Mononuclear cell (primary cell): ENCODE results near the gene CYB561A3. TPM values are rescaled to one million over a fixed set of nuclear protein-coding genes. Genes with fewer than 3 reads are reported as not detected.

Source experiments
- H3K27me3 ChIP-seq: 2 replicates; pipeline ENCODE4 v1.6.0; 2011; ENCODE audit warnings: low read length, control low read depth; ENCODE audit not compliant: insufficient read depth
- H3K4me1 ChIP-seq: 2 replicates; pipeline ENCODE4 v1.5.1; 2011; ENCODE audit warnings: mild to moderate bottlenecking, low read length, control low read depth; ENCODE audit not compliant: insufficient read depth
- H3K4me3 ChIP-seq: 2 replicates; pipeline ENCODE4 v1.5.1; 2011; ENCODE audit warnings: mild to moderate bottlenecking, low read length, moderate library complexity
- H3K9me3 ChIP-seq: 2 replicates; pipeline ENCODE4 v1.5.1; 2011; ENCODE audit warnings: low read depth, mild to moderate bottlenecking, control low read depth, low read length
- total RNA-seq: library from RNA; depleted of rRNA; stranded (reverse); fragments of >200 nt; gene quantifications from one replicate; pipeline ENCODE4 v1.2.3, GENCODE V29; 2012

The CYB561A3 gene
- total RNA-seq, 1 donor, result 46.4 TPM

GRCh38 chr11:61328351-61328750 is 33.3 kb downstream of the CYB561A3 start:
- Histone ChIP-seq H3K4me1 (peaks cover 19% of the 10 kb centered on the region), H3K4me3 (no peak overlapping the region), H3K27me3 (no peaks in the 10 kb centered on the region), H3K9me3 (no peaks in the 10 kb centered on the region)

DNA sequence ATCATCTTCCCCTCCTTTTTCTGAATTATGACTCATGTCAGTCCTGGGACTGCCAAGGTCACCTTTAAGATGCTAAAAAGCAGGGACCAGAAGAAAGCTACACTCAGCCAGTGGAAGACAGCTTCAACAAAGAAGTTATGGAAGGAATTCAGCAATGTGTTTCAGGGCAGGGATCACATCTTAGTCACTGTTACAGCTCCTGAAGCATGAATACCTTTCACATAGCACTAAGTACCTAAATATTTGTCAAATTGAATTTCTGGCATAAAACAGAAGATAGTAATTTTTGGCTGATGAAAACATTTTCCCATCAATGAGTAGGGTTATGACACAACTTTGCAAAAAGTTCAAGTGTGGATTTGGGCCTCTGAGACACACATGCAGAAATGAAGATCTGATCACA is 34.0 kb downstream of the CYB561A3 start:
- no peak overlapping the region for H3K4me3 ChIP-seq
- H3K27me3 ChIP-seq, result no peaks in the 10 kb centered on the region
- H3K9me3 ChIP-seq, result no peaks in the 10 kb centered on the region
- H3K4me1 ChIP-seq, result peaks cover 17% of the 10 kb centered on the region

DNA sequence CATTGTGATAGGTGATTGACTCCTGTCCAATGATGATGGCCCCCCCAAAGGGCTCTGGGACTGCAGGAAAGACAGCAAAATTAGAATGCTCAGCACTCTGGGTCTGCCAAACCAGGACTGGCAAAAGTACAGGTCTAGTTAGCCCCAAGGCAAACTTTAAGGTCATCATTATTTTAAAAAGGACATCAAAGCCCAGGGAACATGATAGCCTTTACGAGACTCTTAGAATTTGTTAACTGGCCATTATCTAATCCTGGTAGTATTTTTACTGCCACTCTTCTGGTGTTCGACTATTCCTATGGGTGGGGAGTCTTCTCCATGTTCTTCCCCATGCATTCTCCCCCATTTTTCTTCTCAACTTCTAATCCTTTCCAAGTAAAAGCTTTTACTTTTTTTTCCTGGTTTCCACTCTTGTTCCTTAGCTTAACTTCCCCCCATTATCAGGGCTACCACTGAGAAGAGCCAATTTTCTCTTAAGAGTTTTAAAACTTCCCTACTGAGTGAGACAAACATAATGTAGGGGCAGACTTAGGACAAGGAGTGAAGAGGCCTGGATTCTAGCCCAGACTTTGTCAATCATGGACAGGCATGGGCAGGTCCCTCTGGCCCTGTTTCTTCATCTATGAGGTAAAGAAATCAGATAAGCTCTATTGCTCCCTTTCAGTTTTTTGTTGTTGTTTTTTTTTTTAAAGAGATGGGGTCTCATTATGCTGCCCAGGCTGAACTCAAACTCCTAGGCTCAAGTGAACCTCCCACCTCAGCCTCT is 35.9 kb downstream of the CYB561A3 start:
- H3K27me3 ChIP-seq, result no peaks in the 10 kb centered on the region
- no peak overlapping the region for H3K4me3 ChIP-seq
- H3K4me1 ChIP-seq, result no peaks in the 10 kb centered on the region
- H3K9me3 ChIP-seq, result no peaks in the 10 kb centered on the region

DNA sequence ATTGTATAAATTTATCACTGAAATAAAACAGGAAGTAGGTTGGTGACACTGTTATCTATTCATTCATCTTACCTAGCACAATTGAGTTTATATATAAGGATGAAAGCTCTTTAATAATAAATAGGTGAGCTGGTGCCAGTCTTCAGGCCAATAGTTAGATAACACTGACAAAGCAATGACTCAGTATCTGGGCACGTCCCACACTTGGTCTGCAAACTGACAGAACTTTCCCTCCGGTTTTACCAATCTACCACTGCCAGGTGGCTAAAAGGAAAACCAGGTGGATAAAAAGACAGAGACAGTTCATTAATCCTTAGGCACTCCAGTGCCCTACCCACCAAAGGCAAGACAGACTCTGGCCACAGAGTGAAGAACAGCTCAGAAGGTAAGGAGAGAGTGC is 46.4 kb downstream of the CYB561A3 start:
- H3K27me3 ChIP-seq, result no peaks in the 10 kb centered on the region
- no peaks in the 10 kb centered on the region for H3K4me1 ChIP-seq
- H3K9me3 ChIP-seq, result no peaks in the 10 kb centered on the region
- H3K4me3 ChIP-seq, result no peak overlapping the region

GRCh38 chr11:61310749-61311148 is 50.9 kb downstream of the CYB561A3 start:
- Histone ChIP-seq H3K4me3 (no peak overlapping the region), H3K27me3 (no peaks in the 10 kb centered on the region), H3K9me3 (no peaks in the 10 kb centered on the region), H3K4me1 (no peaks in the 10 kb centered on the region)

DNA sequence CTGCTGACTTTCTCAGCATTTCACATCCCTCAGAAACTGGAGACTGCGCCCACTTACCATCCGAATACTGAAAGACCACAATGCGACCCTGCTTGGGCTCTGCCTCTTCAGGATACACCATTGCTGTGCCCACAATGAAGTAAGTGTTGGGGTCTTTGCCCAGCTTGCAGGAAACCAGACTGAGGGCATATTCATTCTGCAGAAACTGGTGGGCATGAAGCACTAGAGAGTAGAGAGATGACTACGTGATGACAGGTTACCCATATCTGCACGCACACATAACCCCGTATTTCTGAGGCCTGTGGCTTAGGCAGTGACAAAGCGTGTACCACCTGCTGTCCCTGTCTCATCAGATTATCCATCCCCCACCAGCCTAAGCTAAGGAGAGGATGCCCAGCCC is 51.9 kb downstream of the CYB561A3 start:
- Histone ChIP-seq H3K4me3 (no peak overlapping the region), H3K27me3 (no peaks in the 10 kb centered on the region), H3K9me3 (no peaks in the 10 kb centered on the region), H3K4me1 (no peaks in the 10 kb centered on the region)

GRCh38 chr11:61309141-61309540 is 52.5 kb downstream of the CYB561A3 start:
- no peaks in the 10 kb centered on the region for H3K9me3 ChIP-seq
- H3K4me1 ChIP-seq, result no peaks in the 10 kb centered on the region
- no peaks in the 10 kb centered on the region for H3K27me3 ChIP-seq
- no peak overlapping the region for H3K4me3 ChIP-seq

- Histone ChIP-seq H3K9me3 (no peaks in the 10 kb centered on the region), H3K4me1 (no peaks in the 10 kb centered on the region), H3K27me3 (no peaks in the 10 kb centered on the region), H3K4me3 (no peak overlapping the region)
Observed at GRCh38 chr11:61307354-61307753, 54.3 kb downstream of the CYB561A3 start.

DNA sequence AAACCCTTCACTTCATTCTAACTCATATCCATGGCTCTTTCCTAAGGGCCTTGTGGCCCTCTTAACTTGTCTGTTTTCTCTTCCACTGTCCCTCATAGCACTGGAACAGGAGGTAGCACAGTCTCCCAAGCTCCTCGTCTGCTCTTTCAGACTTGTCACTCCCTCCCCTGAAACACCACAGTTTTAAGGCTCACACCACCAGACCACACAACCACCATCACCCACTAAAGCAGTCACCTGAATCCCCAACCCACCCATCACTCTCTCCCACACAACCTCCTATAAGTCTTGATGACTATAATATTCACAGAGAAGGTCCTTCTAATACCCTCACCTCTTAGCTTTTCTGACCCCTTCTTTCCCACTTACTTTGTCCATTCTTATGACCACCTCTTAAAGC is 55.5 kb downstream of the CYB561A3 start:
- Histone ChIP-seq H3K4me1 (no peaks in the 10 kb centered on the region), H3K27me3 (no peaks in the 10 kb centered on the region), H3K4me3 (no peak overlapping the region), H3K9me3 (no peaks in the 10 kb centered on the region)

DNA sequence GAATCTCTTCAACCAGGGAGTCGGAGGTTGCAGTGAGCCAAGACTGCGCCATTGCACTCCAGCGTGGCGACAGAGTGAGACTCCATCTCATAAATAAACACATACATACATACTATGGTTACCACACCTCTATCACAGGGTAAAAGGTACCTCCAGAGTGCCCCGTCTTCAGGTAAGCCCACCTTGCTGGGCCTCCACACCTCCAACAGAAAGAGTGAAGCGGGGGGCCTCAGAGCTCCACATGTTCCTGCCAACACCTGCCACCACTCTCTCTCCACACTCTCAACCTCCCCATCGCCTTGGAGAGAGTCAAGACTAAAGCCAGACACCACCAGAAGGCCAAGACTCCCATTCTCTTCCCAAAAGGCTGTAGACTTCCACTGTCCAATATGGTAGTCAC is 56.3 kb downstream of the CYB561A3 start:
- H3K4me3 ChIP-seq, result no peak overlapping the region
- no peaks in the 10 kb centered on the region for H3K27me3 ChIP-seq
- H3K4me1 ChIP-seq, result no peaks in the 10 kb centered on the region
- no peaks in the 10 kb centered on the region for H3K9me3 ChIP-seq

DNA sequence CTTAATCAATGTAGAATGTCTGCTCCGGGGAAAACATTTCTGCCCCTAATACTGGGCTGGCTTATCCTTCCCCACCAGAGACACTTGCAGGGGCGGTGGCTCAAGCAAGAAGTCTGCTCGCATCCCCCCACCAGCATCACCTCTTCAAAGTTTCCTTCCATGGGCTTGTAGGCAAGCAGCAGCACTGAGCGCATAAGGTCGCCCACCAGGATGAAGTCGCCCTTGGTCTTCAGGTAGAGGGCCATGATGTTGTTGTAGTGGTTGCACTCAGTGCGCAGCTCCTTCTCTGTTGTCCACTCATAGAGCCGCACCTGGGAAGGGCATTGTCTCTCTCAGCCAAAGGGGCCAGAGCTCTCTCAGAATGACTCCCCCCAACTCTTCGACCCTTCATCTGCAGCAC is 58.0 kb downstream of the CYB561A3 start:
- no peaks in the 10 kb centered on the region for H3K9me3 ChIP-seq
- no peaks in the 10 kb centered on the region for H3K4me1 ChIP-seq
- no peaks in the 10 kb centered on the region for H3K27me3 ChIP-seq
- H3K4me3 ChIP-seq, result no peak overlapping the region

GRCh38 chr11:61302550-61302949 is 59.1 kb downstream of the CYB561A3 start:
- Histone ChIP-seq H3K4me1 (no peaks in the 10 kb centered on the region), H3K4me3 (no peak overlapping the region), H3K9me3 (no peaks in the 10 kb centered on the region), H3K27me3 (no peaks in the 10 kb centered on the region)

Other genes starting within 250 kb of the CYB561A3 start
- gene VPS37C, start 200.5 kb downstream of the CYB561A3 start, total RNA-seq, result 5.5 TPM
- 0.21 TPM for gene PGA3, start 158.4 kb downstream of the CYB561A3 start, total RNA-seq
- gene PGA4, start 139.5 kb downstream of the CYB561A3 start, total RNA-seq, result 0.21 TPM
- 0.52 TPM for gene PGA5, start 120.7 kb downstream of the CYB561A3 start, total RNA-seq
- gene VWCE, start 66.6 kb downstream of the CYB561A3 start, total RNA-seq, result 0.52 TPM
- gene DDB1, start 28.8 kb downstream of the CYB561A3 start, total RNA-seq, result 89.8 TPM
- 18.5 TPM for gene TKFC, start 28.7 kb downstream of the CYB561A3 start, total RNA-seq
- 40.5 TPM for gene TMEM138, start 492 bp upstream of the CYB561A3 start, total RNA-seq
- 4.4 TPM for gene TMEM216, start 30.7 kb upstream of the CYB561A3 start, total RNA-seq
- gene CPSF7, start 68.1 kb upstream of the CYB561A3 start, total RNA-seq, result 49.0 TPM
- 52.2 TPM for gene SDHAF2, start 68.2 kb upstream of the CYB561A3 start, total RNA-seq
- not detected for gene LRRC10B, start 146.9 kb upstream of the CYB561A3 start, total RNA-seq
- gene SYT7, start 219.2 kb upstream of the CYB561A3 start, total RNA-seq, result under 0.01 TPM